ENCODE measurements around the gene TMEM11.

TMEM11 gene

DNA sequence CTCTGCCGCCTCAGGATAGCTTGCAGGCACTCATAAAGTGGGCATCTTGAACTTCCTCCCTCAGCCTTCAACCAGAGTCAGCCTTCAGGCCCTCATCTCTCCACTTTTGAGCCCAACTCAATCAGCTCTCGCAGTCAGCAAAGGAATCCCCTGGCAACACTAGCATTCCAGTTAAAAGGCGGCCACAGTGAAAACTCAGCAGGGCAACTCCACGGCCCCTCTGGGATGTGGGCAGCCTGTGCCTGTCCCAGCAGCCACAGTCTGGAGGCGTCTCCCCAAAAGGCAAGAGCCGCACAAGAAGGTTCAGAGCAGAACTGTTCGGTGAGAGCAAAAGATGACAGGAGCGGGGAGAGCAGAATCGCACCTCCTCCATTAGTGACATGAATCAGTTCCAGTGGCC is 9.0 kb downstream of the TMEM11 start:
- Histone ChIP-seq H3K27ac (ENCODE audit: low read length) (no peak overlapping the region), H3K36me3 (ENCODE audit: control insufficient read depth in 1 of 2, insufficient read depth in 2 of 2, low read length in 2 of 2) (peaks cover 10 to 11% of the 10 kb centered on the region in 2 donors), H3K4me1 (ENCODE audit: control insufficient read depth in 1 of 2, insufficient read depth in 2 of 2, low read length in 2 of 2) (peaks cover 0 to 30% of the 10 kb centered on the region in 2 donors), H3K9me3 (ENCODE audit: control insufficient read depth in 1 of 2, low read length in 2 of 2) (no peaks in the 10 kb centered on the region), H3K27me3 (ENCODE audit: low read depth, low read length) (no peaks in the 10 kb centered on the region), H3K4me3 (ENCODE audit: low read depth in 1 of 2, low read length in 2 of 2) (no peak overlapping the region)

DNA sequence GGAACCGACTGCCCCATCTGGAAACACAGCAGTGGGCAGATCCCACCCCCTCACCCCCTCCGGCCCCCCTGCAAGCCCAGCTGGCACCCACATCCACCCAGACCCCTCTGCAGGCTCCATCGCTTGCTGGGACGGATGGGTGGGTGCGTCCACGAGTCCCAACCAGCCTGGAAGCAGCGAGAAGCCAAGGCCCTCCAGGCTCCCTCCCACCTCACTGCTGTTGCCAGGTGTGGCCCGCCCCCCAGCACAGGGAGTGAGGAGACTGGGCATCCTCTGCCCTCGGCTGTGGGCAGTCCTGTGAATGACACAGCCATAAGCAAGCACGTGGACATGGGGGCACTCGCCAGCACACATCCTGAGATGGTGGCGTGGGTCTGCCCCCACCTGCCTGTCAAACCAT is 11.4 kb downstream of the TMEM11 start:
- H3K27me3 ChIP-seq (ENCODE audit: low read depth, low read length) = no peaks in the 10 kb centered on the region

DNA sequence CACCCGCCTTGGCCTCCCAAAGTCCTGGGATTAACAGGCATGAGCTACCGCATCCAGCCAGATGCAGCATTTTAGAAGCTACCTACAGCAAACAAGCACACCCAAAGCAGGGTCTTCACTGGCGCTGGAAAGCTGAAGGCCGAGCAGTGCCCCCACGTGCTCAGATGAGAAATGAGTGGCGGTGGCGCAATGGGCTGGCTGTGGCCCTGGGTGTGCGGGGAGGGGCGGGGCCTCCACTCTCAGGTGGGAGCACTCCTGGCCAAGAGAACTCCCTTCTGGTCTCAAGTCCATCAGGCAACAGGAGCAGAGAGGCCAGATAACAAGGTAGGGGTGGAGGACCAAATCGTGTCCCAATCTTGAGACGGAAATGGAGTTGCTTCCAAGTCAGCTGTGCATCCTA is 12.1 kb downstream of the TMEM11 start:
- no peak overlapping the region for H3K27ac ChIP-seq (ENCODE audit: low read length)
- peaks cover 0 to 32% of the 10 kb centered on the region in 2 donors for H3K4me1 ChIP-seq (ENCODE audit: control insufficient read depth in 1 of 2, insufficient read depth in 2 of 2, low read length in 2 of 2)
- H3K4me3 ChIP-seq (ENCODE audit: low read depth in 1 of 2, low read length in 2 of 2) = no peak overlapping the region
- H3K27me3 ChIP-seq (ENCODE audit: low read depth, low read length) = no peaks in the 10 kb centered on the region
- H3K36me3 ChIP-seq (ENCODE audit: control insufficient read depth in 1 of 2, insufficient read depth in 2 of 2, low read length in 2 of 2) = peaks cover 8 to 21% of the 10 kb centered on the region in 2 donors
- H3K9me3 ChIP-seq (ENCODE audit: control insufficient read depth in 1 of 2, low read length in 2 of 2) = no peaks in the 10 kb centered on the region

More for the DNA sequence above, 11.4 kb downstream of the TMEM11 start:
- peaks cover 0 to 32% of the 10 kb centered on the region in 2 donors for H3K4me1 ChIP-seq (ENCODE audit: control insufficient read depth in 1 of 2, insufficient read depth in 2 of 2, low read length in 2 of 2)
- H3K36me3 ChIP-seq (ENCODE audit: control insufficient read depth in 1 of 2, insufficient read depth in 2 of 2, low read length in 2 of 2) = peaks cover 2 to 15% of the 10 kb centered on the region in 2 donors
- no peak overlapping the region for H3K4me3 ChIP-seq (ENCODE audit: low read depth in 1 of 2, low read length in 2 of 2)
- no peaks in the 10 kb centered on the region for H3K9me3 ChIP-seq (ENCODE audit: control insufficient read depth in 1 of 2, low read length in 2 of 2)
- no peak overlapping the region for H3K27ac ChIP-seq (ENCODE audit: low read length)

DNA sequence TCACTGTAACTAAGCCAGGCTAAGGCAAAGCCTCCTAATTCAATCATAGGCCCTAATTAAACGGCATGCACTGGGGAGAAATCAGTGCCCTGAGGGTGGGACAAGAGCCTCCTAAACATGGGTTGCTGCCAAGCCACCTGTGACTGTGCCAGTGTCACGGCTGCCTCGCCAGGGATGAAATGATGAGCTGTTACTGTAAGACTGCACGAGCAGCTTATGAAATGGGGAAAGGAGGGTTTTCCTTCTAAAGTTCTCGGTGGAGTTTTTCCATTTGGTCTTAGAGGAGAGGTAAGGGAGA is 12.7 kb downstream of the TMEM11 start:
- Histone ChIP-seq H3K9me3 (ENCODE audit: control insufficient read depth in 1 of 2, low read length in 2 of 2) (no peaks in the 10 kb centered on the region), H3K4me3 (ENCODE audit: low read depth in 1 of 2, low read length in 2 of 2) (no peak overlapping the region), H3K4me1 (ENCODE audit: control insufficient read depth in 1 of 2, insufficient read depth in 2 of 2, low read length in 2 of 2) (peaks cover 0 to 32% of the 10 kb centered on the region in 2 donors), H3K27ac (ENCODE audit: low read length) (no peak overlapping the region), H3K27me3 (ENCODE audit: low read depth, low read length) (no peaks in the 10 kb centered on the region), H3K36me3 (ENCODE audit: control insufficient read depth in 1 of 2, insufficient read depth in 2 of 2, low read length in 2 of 2) (peaks cover 8 to 27% of the 10 kb centered on the region in 2 donors)

DNA sequence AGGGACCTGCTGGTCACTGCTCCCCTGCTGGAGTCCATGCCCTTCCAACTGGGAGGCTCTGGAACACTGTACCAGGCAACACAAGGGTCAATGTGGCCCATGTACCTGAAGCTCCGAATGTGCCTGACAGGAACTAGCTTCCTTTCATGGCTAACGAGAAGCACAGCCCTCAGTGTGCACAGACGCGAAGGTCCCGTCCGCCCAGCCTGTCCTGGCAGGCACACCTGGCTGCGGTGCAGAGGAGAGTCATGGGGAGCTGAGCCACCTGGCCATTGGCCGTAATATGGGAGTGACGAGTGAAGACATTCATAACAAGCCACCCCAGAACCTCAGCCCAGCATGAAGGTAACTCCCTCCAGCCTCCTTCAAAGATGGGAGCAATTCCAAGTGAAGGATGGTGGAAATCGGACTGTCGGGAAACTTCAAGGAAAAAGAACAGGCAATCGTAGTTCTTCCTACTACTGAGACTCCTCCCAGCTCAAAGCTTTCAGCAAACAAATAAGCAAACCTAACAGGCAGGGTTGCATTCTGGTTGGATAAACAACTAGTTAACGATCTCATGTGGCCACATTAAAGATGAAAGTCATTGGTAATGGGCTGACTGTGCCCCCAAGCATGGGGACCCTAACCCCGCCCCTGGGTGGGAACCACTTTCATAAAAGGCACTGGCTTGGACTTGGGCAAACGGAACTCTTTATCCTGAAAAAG is 13.2 kb downstream of the TMEM11 start:
- H3K27me3 ChIP-seq (ENCODE audit: low read depth, low read length) = no peaks in the 10 kb centered on the region
- no peak overlapping the region for H3K27ac ChIP-seq (ENCODE audit: low read length)
- peaks cover 0 to 32% of the 10 kb centered on the region in 2 donors for H3K4me1 ChIP-seq (ENCODE audit: control insufficient read depth in 1 of 2, insufficient read depth in 2 of 2, low read length in 2 of 2)
- no peaks in the 10 kb centered on the region for H3K9me3 ChIP-seq (ENCODE audit: control insufficient read depth in 1 of 2, low read length in 2 of 2)
- no peak overlapping the region for H3K4me3 ChIP-seq (ENCODE audit: low read depth in 1 of 2, low read length in 2 of 2)
- peaks cover 8 to 27% of the 10 kb centered on the region in 2 donors for H3K36me3 ChIP-seq (ENCODE audit: control insufficient read depth in 1 of 2, insufficient read depth in 2 of 2, low read length in 2 of 2)

DNA sequence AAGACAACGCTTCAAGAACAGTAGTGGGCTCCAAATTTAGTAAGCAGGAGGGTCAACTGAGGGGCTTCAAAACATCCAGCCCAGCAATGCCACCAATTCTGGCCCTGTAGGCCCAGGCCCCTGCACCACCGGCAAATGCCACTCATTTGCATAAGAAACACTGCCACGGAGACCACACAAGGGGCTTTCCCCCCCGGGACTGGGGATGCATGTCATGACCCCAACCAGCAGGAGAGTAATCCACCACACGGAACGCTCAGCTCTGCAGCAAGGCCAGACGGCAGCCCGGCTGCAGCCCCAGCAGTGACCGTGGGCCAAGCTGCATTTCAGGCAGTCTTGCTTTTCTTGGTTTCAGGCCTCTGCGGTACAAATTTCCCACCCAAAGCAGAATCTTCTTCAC is 14.1 kb downstream of the TMEM11 start:
- no peaks in the 10 kb centered on the region for H3K9me3 ChIP-seq (ENCODE audit: control insufficient read depth in 1 of 2, low read length in 2 of 2)
- no peak overlapping the region for H3K27ac ChIP-seq (ENCODE audit: low read length)
- no peaks in the 10 kb centered on the region for H3K27me3 ChIP-seq (ENCODE audit: low read depth, low read length)
- H3K4me1 ChIP-seq (ENCODE audit: control insufficient read depth in 1 of 2, insufficient read depth in 2 of 2, low read length in 2 of 2) = peaks cover 0 to 27% of the 10 kb centered on the region in 2 donors
- peaks cover 8 to 27% of the 10 kb centered on the region in 2 donors for H3K36me3 ChIP-seq (ENCODE audit: control insufficient read depth in 1 of 2, insufficient read depth in 2 of 2, low read length in 2 of 2)
- H3K4me3 ChIP-seq (ENCODE audit: low read depth in 1 of 2, low read length in 2 of 2) = no peak overlapping the region

DNA sequence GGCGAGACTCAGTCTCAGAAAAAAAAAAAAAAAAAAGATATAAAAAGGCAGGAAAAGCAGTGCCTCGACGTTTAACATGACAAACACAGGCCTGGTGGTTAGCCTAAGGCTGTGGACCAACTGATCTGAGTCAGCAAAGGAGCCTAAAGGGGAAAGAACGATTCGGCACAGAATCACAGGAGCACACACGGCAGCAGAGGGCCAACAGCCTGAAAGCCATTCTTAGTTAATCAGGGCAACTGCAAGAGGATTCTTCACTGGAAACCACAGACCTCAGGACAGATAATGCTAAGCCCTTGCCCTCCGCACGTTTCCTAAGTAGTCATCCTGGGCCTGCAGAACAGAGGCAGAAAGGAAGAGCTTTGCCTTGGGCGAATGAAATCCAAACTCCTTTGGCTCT is 14.7 kb downstream of the TMEM11 start:
- Histone ChIP-seq H3K4me1 (ENCODE audit: control insufficient read depth in 1 of 2, insufficient read depth in 2 of 2, low read length in 2 of 2) (peaks cover 0 to 22% of the 10 kb centered on the region in 2 donors), H3K27me3 (ENCODE audit: low read depth, low read length) (no peaks in the 10 kb centered on the region), H3K9me3 (ENCODE audit: control insufficient read depth in 1 of 2, low read length in 2 of 2) (no peaks in the 10 kb centered on the region), H3K27ac (ENCODE audit: low read length) (no peak overlapping the region), H3K4me3 (ENCODE audit: low read depth in 1 of 2, low read length in 2 of 2) (no peak overlapping the region), H3K36me3 (ENCODE audit: control insufficient read depth in 1 of 2, insufficient read depth in 2 of 2, low read length in 2 of 2) (peaks cover 8 to 27% of the 10 kb centered on the region in 2 donors)

DNA sequence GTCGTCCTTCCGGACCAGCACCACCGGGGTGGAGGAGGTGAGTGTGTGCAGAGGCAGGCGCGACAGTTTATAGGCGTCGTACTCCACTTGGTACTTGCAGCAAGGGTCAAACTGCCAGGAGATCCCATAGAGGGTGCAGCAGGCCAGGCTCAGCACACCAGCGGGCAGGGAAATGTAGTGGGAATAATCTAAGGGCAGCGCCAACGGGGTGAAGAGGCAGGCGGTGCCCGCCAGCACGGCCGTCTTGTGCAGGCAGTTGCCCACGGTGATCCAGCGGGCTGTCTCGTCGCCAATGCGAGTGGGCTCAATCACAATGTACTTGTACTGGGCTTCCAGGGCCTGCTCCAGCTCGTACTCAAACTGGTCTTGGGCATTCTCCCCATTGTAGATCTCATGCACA is 15.6 kb downstream of the TMEM11 start:
- peaks cover 8 to 27% of the 10 kb centered on the region in 2 donors for H3K36me3 ChIP-seq (ENCODE audit: control insufficient read depth in 1 of 2, insufficient read depth in 2 of 2, low read length in 2 of 2)
- no peak overlapping the region for H3K27ac ChIP-seq (ENCODE audit: low read length)
- H3K4me3 ChIP-seq (ENCODE audit: low read depth in 1 of 2, low read length in 2 of 2) = no peak overlapping the region
- peaks cover 0 to 18% of the 10 kb centered on the region in 2 donors for H3K4me1 ChIP-seq (ENCODE audit: control insufficient read depth in 1 of 2, insufficient read depth in 2 of 2, low read length in 2 of 2)
- H3K27me3 ChIP-seq (ENCODE audit: low read depth, low read length) = no peaks in the 10 kb centered on the region
- no peaks in the 10 kb centered on the region for H3K9me3 ChIP-seq (ENCODE audit: control insufficient read depth in 1 of 2, low read length in 2 of 2)

DNA sequence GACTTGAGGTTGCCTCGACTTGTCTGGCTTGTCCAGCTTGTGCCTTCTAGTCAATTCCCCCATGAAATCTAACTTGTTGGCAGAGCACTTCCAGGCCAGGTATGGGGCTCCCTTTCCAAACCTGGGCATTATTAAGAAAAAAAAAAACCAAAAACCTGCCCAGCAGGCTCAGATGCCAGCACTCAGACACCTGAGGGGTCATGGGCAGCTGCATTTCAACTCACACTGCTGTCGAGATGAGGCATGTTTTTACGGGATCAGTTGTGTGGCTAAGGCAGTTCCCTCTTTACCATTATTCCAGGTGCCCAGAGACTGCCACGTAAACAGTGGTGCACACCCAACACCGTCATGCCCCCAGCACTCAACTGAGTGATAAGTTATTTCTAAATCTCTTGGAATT is 17.8 kb downstream of the TMEM11 start:
- peaks cover 12 to 31% of the 10 kb centered on the region in 2 donors for H3K36me3 ChIP-seq (ENCODE audit: control insufficient read depth in 1 of 2, insufficient read depth in 2 of 2, low read length in 2 of 2)

DNA sequence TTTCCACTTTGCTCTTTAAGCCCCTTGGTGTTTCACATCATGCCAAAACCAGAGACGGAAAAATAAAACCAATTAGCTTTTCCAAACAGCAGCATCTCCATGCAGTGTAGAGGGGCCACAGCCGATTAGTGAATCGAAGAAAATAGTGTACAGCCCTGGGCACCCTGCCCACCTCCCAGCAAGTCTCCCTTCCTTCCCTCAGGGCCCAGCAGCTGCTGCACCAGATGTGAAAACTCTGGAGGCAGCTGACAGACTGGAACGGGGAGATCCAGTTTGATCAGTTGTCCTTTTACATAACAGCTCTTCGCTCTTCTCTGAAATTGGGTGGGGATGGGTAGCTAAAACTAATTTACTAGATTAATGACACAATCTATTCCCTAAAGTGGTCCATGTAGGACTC is 19.3 kb downstream of the TMEM11 start:
- Histone ChIP-seq H3K27me3 (ENCODE audit: low read depth, low read length) (no peaks in the 10 kb centered on the region), H3K27ac (ENCODE audit: low read length) (no peak overlapping the region), H3K4me1 (ENCODE audit: control insufficient read depth in 1 of 2, insufficient read depth in 2 of 2, low read length in 2 of 2) (peaks cover 4 to 8% of the 10 kb centered on the region in 2 donors), H3K9me3 (ENCODE audit: control insufficient read depth in 1 of 2, low read length in 2 of 2) (no peaks in the 10 kb centered on the region), H3K36me3 (ENCODE audit: control insufficient read depth in 1 of 2, insufficient read depth in 2 of 2, low read length in 2 of 2) (peaks cover 17 to 35% of the 10 kb centered on the region in 2 donors), H3K4me3 (ENCODE audit: low read depth in 1 of 2, low read length in 2 of 2) (no peak overlapping the region)

More for the DNA sequence above, 17.8 kb downstream of the TMEM11 start:
- Histone ChIP-seq H3K27ac (ENCODE audit: low read length) (no peak overlapping the region), H3K27me3 (ENCODE audit: low read depth, low read length) (no peaks in the 10 kb centered on the region), H3K4me3 (ENCODE audit: low read depth in 1 of 2, low read length in 2 of 2) (no peak overlapping the region), H3K9me3 (ENCODE audit: control insufficient read depth in 1 of 2, low read length in 2 of 2) (no peaks in the 10 kb centered on the region), H3K4me1 (ENCODE audit: control insufficient read depth in 1 of 2, insufficient read depth in 2 of 2, low read length in 2 of 2) (peaks cover 4 to 16% of the 10 kb centered on the region in 2 donors)

DNA sequence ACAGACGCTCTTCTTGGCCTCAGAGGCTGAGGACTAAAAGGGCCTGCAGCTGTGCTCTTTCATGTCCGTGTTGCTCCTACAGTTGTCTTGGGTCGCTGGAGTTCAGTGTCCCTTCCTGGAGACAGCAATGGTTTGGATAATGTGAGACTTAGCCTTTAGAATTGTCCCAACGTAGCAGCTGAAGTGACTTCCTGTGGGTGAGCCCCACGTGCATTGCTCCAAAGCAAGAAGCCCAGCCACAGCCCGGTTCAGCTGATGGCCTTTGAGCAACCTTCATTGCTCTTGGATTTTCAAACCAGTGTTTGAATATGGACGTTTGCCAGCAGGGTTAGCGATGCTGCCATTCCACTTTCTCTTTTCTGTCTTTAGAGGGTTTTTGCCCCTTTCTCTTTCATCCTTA is 19.7 kb downstream of the TMEM11 start:
- no peak overlapping the region for H3K27ac ChIP-seq (ENCODE audit: low read length)

DNA sequence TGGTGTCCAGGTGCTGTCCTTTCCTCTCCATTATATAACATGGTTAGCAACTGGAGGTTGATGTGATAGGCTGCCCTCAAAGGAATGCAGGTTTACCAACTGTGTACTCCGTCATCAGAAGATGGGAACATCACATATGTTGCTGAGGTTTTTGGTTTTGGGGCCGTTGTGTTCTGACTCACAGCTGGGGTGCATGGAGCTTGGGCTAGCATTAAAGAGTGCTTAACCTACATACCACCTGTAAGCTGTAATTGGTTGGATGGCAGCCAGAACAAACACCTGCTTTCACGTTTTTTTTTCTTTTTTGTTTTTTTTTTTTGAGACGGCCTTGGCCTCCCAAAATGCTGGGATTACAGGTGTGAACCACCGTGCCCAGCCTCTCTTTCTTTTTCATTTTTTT is 20.9 kb downstream of the TMEM11 start:
- Histone ChIP-seq H3K36me3 (ENCODE audit: control insufficient read depth in 1 of 2, insufficient read depth in 2 of 2, low read length in 2 of 2) (peaks cover 25 to 36% of the 10 kb centered on the region in 2 donors), H3K27ac (ENCODE audit: low read length) (no peak overlapping the region), H3K4me1 (ENCODE audit: control insufficient read depth in 1 of 2, insufficient read depth in 2 of 2, low read length in 2 of 2) (peaks cover 4 to 5% of the 10 kb centered on the region in 2 donors)

More for the DNA sequence above, 19.7 kb downstream of the TMEM11 start:
- Histone ChIP-seq H3K4me1 (ENCODE audit: control insufficient read depth in 1 of 2, insufficient read depth in 2 of 2, low read length in 2 of 2) (peaks cover 4 to 5% of the 10 kb centered on the region in 2 donors), H3K9me3 (ENCODE audit: control insufficient read depth in 1 of 2, low read length in 2 of 2) (no peaks in the 10 kb centered on the region), H3K4me3 (ENCODE audit: low read depth in 1 of 2, low read length in 2 of 2) (no peak overlapping the region), H3K36me3 (ENCODE audit: control insufficient read depth in 1 of 2, insufficient read depth in 2 of 2, low read length in 2 of 2) (peaks cover 22 to 36% of the 10 kb centered on the region in 2 donors), H3K27me3 (ENCODE audit: low read depth, low read length) (no peaks in the 10 kb centered on the region)

More for the DNA sequence above, 20.9 kb downstream of the TMEM11 start:
- Histone ChIP-seq H3K27me3 (ENCODE audit: low read depth, low read length) (no peaks in the 10 kb centered on the region), H3K4me3 (ENCODE audit: low read depth in 1 of 2, low read length in 2 of 2) (no peak overlapping the region), H3K9me3 (ENCODE audit: control insufficient read depth in 1 of 2, low read length in 2 of 2) (no peaks in the 10 kb centered on the region)

Measured in muscle layer of duodenum (tissue), 2 donors.